NB4 (cell line): ENCODE measurements around the gene IER3.

Source experiments
- DNase-seq: peaks from one replicate; pipeline ENCODE4 v3.0.0; 2010; ENCODE audit warnings: low read depth
- H3K4me3 ChIP-seq: one replicate; pipeline ENCODE4 v1.5.1; 2011; ENCODE audit warnings: mild to moderate bottlenecking, low read depth, low read length, moderate library complexity
- CTCF ChIP-seq: IDR thresholded peaks from one replicate; pipeline ENCODE4 v1.5.1; 2012; ENCODE audit warnings: low read depth, low read length
- MAX ChIP-seq: IDR thresholded peaks from 2 replicates; pipeline ENCODE4 v1.6.1; 2011; ENCODE audit warnings: low read depth, low read length
- MYC ChIP-seq: IDR thresholded peaks from 2 replicates; pipeline ENCODE4 v1.6.1; 2011; ENCODE audit warnings: low read depth, low read length
- POLR2A ChIP-seq: IDR thresholded peaks from 2 replicates; pipeline ENCODE4 v1.6.1; 2011; ENCODE audit warnings: mild to moderate bottlenecking; ENCODE audit not compliant: insufficient read length; ENCODE audit errors: extremely low read depth

Gene IER3

GRCh38 chr6:30778001-30778635, 33.8 kb upstream of the IER3 start:
- TF ChIP-seq MYC (no peak), CTCF (no peak), POLR2A (no peak), MAX (no peak)
- H3K4me3 ChIP-seq, result no peak overlapping the region
- DNase-seq, result no peak

- H3K4me3 ChIP-seq, result no peak overlapping the region
- no peak for DNase-seq
- no peak for TF ChIP-seq MAX
These were observed 32.8 kb upstream of the IER3 start for GRCh38 chr6:30777155-30777485.

- TF ChIP-seq POLR2A (no peak), CTCF (no peak), MYC (no peak), MAX (no peak)
- no peak overlapping the region for H3K4me3 ChIP-seq
- DNase-seq, result no peak
These were observed 32.2 kb upstream of the IER3 start for GRCh38 chr6:30776390-30777154.

- no peak overlapping the region for H3K4me3 ChIP-seq
- TF ChIP-seq MYC (no peak), POLR2A (no peak), MAX (no peak), CTCF (no peak)
- no peak for DNase-seq
These were observed 30.8 kb upstream of the IER3 start for GRCh38 chr6:30775104-30775503.

- H3K4me3 ChIP-seq, result no peak overlapping the region
- no peak for TF ChIP-seq POLR2A
- no peak for TF ChIP-seq CTCF
- no peak for TF ChIP-seq MYC
- TF ChIP-seq MAX, result no peak
- DNase-seq, result no peak
These were observed 30.4 kb upstream of the IER3 start for GRCh38 chr6:30774701-30775100.

- DNase-seq, result no peak
- TF ChIP-seq CTCF (no peak), POLR2A (no peak), MAX (no peak), MYC (no peak)
- H3K4me3 ChIP-seq, result no peak overlapping the region
These were observed 26.2 kb upstream of the IER3 start for GRCh38 chr6:30770592-30770991.
